Activated CD4-positive, alpha-beta T cell treated with anti-CD3 and anti-CD28 coated beads for 36 hours (primary cell): ENCODE data around the gene ZBED3. TPM values are rescaled to one million over a fixed set of nuclear protein-coding genes. Genes with fewer than 3 reads are reported as not detected.
A peak's percentile ranks its signal among the peaks of the same experiment; 100 is the strongest.
"Not testable (repeated sequence)": the region's sequence is repeated elsewhere in the genome, so short reads cannot be mapped to it uniquely, and the experiment has no call there.

Experiments
- ATAC-seq: fragments of 200-7000 bp; cut with Tn5 transposase; one replicate; pipeline ENCODE4 v1.10.0; 2021; ENCODE audit warnings: mild to moderate bottlenecking, moderate library complexity
- CTCF ChIA-PET: fragments of 350-600 bp; sonication (Branson Sonifier 250); formaldehyde crosslinking; loops from one replicate; lab custom pipeline; 2021; ENCODE audit warnings: antibody characterized with exemption; lab: Charles Lee
- POLR2A ChIA-PET: fragments of 350-600 bp; sonication (Branson Sonifier 250); formaldehyde crosslinking; loops from one replicate; lab custom pipeline; 2021; ENCODE audit warnings: antibody characterized with exemption, inconsistent platforms; lab: Charles Lee
- DNase-seq: peaks from one replicate; pipeline ENCODE4 v3.0.0-alpha.2; 2020
- H3K27ac Mint-ChIP-seq: one replicate; pipeline ENCODE4 v1.8.0; 2021; ENCODE audit warnings: mixed read lengths
- H3K27me3 Mint-ChIP-seq: one replicate; pipeline ENCODE4 v1.8.0; 2021; ENCODE audit warnings: mixed read lengths
- H3K36me3 Mint-ChIP-seq: one replicate; pipeline ENCODE4 v1.8.0; 2021; ENCODE audit warnings: low read depth, mixed read lengths
- H3K4me1 Mint-ChIP-seq: one replicate; pipeline ENCODE4 v1.8.0; 2021; ENCODE audit warnings: mixed read lengths
- H3K4me3 Mint-ChIP-seq: one replicate; pipeline ENCODE4 v1.8.0; 2021; ENCODE audit warnings: mild to moderate bottlenecking, moderate library complexity, mixed read lengths
- H3K9me3 Mint-ChIP-seq: one replicate; pipeline ENCODE4 v1.8.0; 2021; ENCODE audit warnings: low read depth, mixed read lengths
- intact Hi-C, 2 experiments: fragments of 100-400 bp; cut with DNase I in 1 of 2; cut with micrococcal nuclease in 1 of 2; formaldehyde crosslinking; loops; one replicate each; pipeline versions ENCODE4 v1.14.2 to v1.15.1; 2022 to 2024; cut with DNase I, micrococcal nuclease
- total RNA-seq, 2 experiments: library from RNA; stranded (reverse); gene quantifications; one replicate each; pipeline ENCODE4 v1.2.3, GENCODE V29; 2021

The ZBED3 gene, protein sequence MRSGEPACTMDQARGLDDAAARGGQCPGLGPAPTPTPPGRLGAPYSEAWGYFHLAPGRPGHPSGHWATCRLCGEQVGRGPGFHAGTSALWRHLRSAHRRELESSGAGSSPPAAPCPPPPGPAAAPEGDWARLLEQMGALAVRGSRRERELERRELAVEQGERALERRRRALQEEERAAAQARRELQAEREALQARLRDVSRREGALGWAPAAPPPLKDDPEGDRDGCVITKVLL
- 1 to 10 TPM; 2.2 to 2.9 TPM for total RNA-seq

GRCh38 chr5:77086689-77087483, at the start of gene ZBED3:
Gene ZBED3 (minus strand): TSS chr5:77087285. CDS start chr5:77077878, 9,407 bp downstream.
- Mint-ChIP-seq H3K9me3 (no peaks in the 10 kb centered on the region), H3K27me3 (peaks cover 2% of the 10 kb centered on the region), H3K4me1 (peaks cover 14% of the 10 kb centered on the region), H3K27ac (peak within 1 kb of the TSS; percentile 91), H3K4me3 (peak within 1 kb of the TSS; percentile 85), H3K36me3 (peaks cover 9% of the 10 kb centered on the region)
- ChIA-PET CTCF (interaction anchor here (1.2 to 4.5 kb wide), 4 partner anchors 10 to 219 kb away, joined by 3 to 33 read pairs (median 7); partner anchors contain the start of gene AGGF1), POLR2A (no interaction called here)
- peak; percentile 76 for ATAC-seq
- intact Hi-C loops: loop anchor here (2.0 to 5.0 kb wide), 4 partner anchors 55 to 405 kb away; partner anchors contain the start of genes AGGF1 (in 2 of the 2) and WDR41 (in 1 of the 2)
- peak; percentile 73 for DNase-seq

DNA sequence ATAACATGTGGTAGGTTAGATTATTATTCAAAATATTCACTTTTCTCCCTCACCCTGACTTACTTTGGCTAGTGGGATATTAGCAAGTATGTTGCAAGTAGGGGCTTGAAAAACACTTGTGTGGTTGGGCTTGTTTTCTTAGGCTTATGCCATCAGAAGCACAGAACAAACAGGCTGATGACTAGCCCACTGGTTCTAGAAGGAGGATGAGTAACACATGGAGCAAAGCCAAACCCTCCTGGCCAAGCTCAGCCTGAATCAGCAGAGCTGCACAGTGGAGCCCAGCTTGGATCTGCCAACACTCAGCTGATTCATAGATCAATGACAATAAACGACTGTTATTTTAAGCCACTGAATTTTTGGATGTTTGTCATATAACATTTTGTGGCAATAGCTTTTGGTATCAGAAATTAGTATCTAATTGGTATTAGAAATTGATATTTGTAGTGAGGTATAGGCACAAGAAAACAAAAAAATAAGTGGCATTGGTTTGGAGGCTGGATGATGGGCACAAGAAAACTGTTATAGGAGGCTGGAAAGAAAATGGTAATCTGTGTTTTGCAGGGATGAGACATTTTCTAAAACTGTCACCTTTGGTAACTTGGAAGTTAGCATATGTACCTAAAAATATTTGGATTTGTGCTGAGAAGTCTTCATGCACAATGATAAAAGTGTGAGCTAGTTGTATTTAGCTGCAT, 46.1 kb upstream of the ZBED3 start:
- no peaks in the 10 kb centered on the region for H3K36me3 Mint-ChIP-seq
- H3K27me3 Mint-ChIP-seq: no peaks in the 10 kb centered on the region
- H3K4me3 Mint-ChIP-seq: no peak overlapping the region
- H3K4me1 Mint-ChIP-seq: no peaks in the 10 kb centered on the region
- ATAC-seq (no peak), DNase-seq (no peak)
- POLR2A ChIA-PET: no interaction called here
- no peak overlapping the region for H3K27ac Mint-ChIP-seq
- intact Hi-C loops: no loop called here
- CTCF ChIA-PET: interaction anchor here (0.6 to 5.1 kb wide), 2 partner anchors 11 to 389 kb away, joined by 3 to 26 read pairs; no protein-coding TSS in a partner anchor
- no peaks in the 10 kb centered on the region for H3K9me3 Mint-ChIP-seq

DNA sequence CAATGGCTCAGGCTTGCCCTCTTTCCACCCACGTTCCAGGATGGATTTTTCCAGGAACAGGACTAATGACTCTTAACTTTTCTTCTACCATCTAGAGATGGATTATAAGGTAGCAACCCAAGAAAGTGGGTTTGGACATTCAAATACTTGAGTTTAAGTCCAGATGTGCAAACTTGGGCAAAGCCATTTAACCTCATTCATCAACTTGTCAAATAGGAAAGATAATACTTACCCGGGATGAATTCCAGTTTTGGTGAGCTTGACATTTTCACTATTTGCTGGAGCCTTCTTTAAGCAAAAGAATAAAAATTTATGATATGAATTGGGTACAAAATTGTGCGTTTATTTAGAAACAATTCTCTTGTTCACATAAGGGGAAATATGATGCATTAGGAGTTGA, 44.3 kb upstream of the ZBED3 start:
- ATAC-seq (no peak), DNase-seq (no peak)
- H3K36me3 Mint-ChIP-seq: no peaks in the 10 kb centered on the region
- intact Hi-C loops: no loop called here
- H3K4me3 Mint-ChIP-seq: no peak overlapping the region
- no peaks in the 10 kb centered on the region for H3K27me3 Mint-ChIP-seq
- ChIA-PET POLR2A (no interaction called here), CTCF (interaction anchor here (5.1 kb wide), 1 partner anchor 13 kb away, joined by 26 read pairs; no protein-coding TSS in a partner anchor)
- no peak overlapping the region for H3K27ac Mint-ChIP-seq
- no peaks in the 10 kb centered on the region for H3K4me1 Mint-ChIP-seq
- H3K9me3 Mint-ChIP-seq: no peaks in the 10 kb centered on the region

DNA sequence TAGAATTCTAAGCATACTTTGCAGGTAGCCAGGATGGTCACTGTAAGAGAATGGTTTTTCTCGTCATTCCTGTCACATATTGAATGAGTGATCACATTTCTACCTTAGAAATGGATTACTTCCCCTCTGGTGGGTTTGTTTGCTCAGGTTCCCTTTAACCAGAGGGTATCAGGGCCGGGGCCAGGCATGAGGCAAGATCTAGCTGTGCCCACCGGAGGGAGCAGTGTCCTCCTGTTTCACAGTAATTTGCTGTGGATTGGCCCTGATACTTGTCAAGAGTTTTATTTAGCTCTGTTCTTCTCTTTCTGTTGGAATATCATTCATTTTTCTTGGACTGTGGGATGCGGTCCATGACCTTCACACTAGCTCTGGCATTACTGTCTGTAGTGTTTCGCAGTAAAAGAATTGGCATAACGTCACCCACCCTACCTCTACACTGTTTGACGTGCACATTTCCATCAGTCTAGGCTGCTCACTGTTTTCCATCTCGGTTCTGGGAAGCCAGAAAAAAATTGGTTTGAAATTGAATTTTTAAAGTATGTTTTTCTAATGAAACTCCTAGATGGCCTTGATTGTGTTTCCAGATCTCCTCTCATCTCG, 42.4 kb upstream of the ZBED3 start:
- CTCF ChIA-PET: interaction anchor here (0.7 to 1.1 kb wide), 6 partner anchors 7 to 1076 kb away, joined by 3 read pairs; no protein-coding TSS in a partner anchor
- peak; percentile 58 for DNase-seq
- Mint-ChIP-seq H3K27ac (no peak overlapping the region), H3K4me1 (no peaks in the 10 kb centered on the region), H3K36me3 (no peaks in the 10 kb centered on the region), H3K27me3 (no peaks in the 10 kb centered on the region), H3K4me3 (no peak overlapping the region), H3K9me3 (no peaks in the 10 kb centered on the region)
- no peak for ATAC-seq
- intact Hi-C loops: no loop called here
- POLR2A ChIA-PET: no interaction called here

DNA sequence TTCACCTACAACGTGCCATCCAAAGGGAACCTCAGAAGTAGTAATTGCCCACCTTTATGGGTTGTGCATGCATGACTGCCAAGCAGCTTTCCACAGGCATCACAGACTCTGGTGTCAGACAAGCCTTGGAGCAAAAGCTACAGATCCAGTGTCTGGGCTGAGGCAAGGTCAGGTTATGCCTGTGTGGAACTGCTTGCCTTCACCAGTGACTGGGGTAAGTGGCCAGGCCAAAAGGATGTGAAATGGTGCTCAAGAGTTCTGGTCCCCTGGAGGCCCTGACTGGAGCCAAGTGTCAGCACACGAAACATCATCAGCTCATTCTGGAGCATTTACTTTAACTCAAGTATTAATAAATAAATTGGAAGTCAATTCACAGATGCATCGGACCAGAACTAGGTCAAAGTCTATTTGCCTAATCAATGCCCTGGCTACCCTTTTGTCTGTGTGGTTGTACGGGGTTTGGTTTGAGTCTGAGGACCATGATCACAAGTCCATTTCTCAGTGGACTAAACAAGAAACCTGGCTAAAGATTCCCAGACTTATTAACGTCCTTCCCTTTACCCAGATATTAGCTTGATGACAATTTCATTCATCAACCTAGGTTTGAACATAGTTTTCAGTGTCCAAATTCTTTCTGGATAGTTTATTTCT, 41.5 kb upstream of the ZBED3 start:
- Mint-ChIP-seq H3K27ac (no peak overlapping the region), H3K9me3 (no peaks in the 10 kb centered on the region), H3K36me3 (no peaks in the 10 kb centered on the region), H3K4me1 (no peaks in the 10 kb centered on the region), H3K27me3 (no peaks in the 10 kb centered on the region), H3K4me3 (no peak overlapping the region)
- intact Hi-C loops: no loop called here
- ChIA-PET CTCF (interaction anchor here (0.7 to 1.1 kb wide), 4 partner anchors 14 to 1077 kb away, joined by 3 read pairs; no protein-coding TSS in a partner anchor), POLR2A (no interaction called here)
- DNase-seq (no peak), ATAC-seq (no peak)

DNA sequence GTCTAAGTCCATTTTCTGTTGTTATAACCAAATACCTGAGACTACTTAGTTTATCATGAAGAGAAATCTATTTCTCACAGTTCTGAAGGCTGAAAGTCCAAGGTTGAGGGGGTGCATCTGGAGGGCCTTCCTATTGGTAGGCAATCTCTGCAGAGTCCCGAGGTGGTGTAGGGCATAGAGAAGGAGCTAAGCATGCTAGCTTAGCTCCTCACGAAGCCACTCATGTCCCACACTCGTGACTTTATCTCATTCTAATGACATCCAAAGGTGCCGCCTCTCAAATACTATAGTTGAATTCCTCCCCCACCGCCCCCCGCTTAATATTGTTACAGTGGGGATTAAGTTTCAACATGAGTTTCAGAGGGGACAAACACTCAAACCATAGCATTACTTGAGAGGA, 36.0 kb upstream of the ZBED3 start:
- H3K36me3 Mint-ChIP-seq: no peaks in the 10 kb centered on the region
- intact Hi-C loops: no loop called here
- H3K9me3 Mint-ChIP-seq: no peaks in the 10 kb centered on the region
- ATAC-seq: no peak
- ChIA-PET POLR2A (no interaction called here), CTCF (interaction anchor here (1.2 to 1.5 kb wide), 2 partner anchors 17 to 22 kb away, joined by 3 read pairs; no protein-coding TSS in a partner anchor)
- H3K27me3 Mint-ChIP-seq: no peaks in the 10 kb centered on the region
- no peak overlapping the region for H3K27ac Mint-ChIP-seq
- H3K4me3 Mint-ChIP-seq: no peak overlapping the region
- H3K4me1 Mint-ChIP-seq: no peaks in the 10 kb centered on the region
- DNase-seq: no peak

- Mint-ChIP-seq H3K27ac (no peak overlapping the region), H3K4me3 (no peak overlapping the region), H3K36me3 (no peaks in the 10 kb centered on the region), H3K4me1 (no peaks in the 10 kb centered on the region), H3K27me3 (peaks cover under 1% of the 10 kb centered on the region), H3K9me3 (no peaks in the 10 kb centered on the region)
- POLR2A ChIA-PET: no interaction called here
- intact Hi-C loops: no loop called here
- ATAC-seq (no peak), DNase-seq (no peak)
- CTCF ChIA-PET: no interaction called here
Measured at GRCh38 chr5:77120706-77121105, 33.6 kb upstream of the ZBED3 start.

- Mint-ChIP-seq H3K36me3 (no peaks in the 10 kb centered on the region), H3K27me3 (peaks cover 6% of the 10 kb centered on the region), H3K4me1 (no peaks in the 10 kb centered on the region), H3K9me3 (no peaks in the 10 kb centered on the region), H3K27ac (no peak overlapping the region), H3K4me3 (no peak overlapping the region)
- ATAC-seq: no peak
- CTCF ChIA-PET: no interaction called here
- no peak for DNase-seq
- POLR2A ChIA-PET: no interaction called here
- intact Hi-C loops: no loop called here
Measured at GRCh38 chr5:77120086-77120485, 33.0 kb upstream of the ZBED3 start.

DNA sequence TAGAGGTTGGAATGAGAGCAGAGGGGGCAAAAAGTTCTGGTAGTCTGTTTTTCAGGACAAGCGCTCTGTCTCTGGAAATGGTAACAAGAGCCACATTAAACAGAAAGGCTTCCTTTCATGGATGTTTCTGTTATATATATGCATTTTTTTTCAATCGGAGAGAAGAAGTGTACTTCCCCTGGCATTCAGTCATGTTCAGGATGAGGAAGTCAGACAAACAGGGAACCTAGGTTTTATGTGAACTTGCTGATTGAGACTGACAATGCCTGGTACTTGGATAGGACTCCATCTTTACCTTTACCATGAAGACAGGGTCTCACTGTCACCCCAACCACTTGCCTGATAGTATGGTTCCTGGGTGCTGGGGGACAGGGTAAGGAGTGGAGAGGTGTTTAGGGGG, 30.1 kb upstream of the ZBED3 start:
- intact Hi-C loops: no loop called here
- ChIA-PET CTCF (no interaction called here), POLR2A (no interaction called here)
- H3K27ac Mint-ChIP-seq: no peak overlapping the region
- H3K9me3 Mint-ChIP-seq: peaks cover 2% of the 10 kb centered on the region
- no peak overlapping the region for H3K4me3 Mint-ChIP-seq
- no peaks in the 10 kb centered on the region for H3K36me3 Mint-ChIP-seq
- DNase-seq: no peak
- ATAC-seq: no peak
- H3K27me3 Mint-ChIP-seq: peaks cover 10% of the 10 kb centered on the region
- no peaks in the 10 kb centered on the region for H3K4me1 Mint-ChIP-seq

- H3K36me3 Mint-ChIP-seq, H3K27ac Mint-ChIP-seq, DNase-seq, CTCF ChIA-PET, H3K4me3 Mint-ChIP-seq, H3K9me3 Mint-ChIP-seq, POLR2A ChIA-PET, H3K4me1 Mint-ChIP-seq, H3K27me3 Mint-ChIP-seq, ATAC-seq, intact Hi-C loops: not testable (repeated sequence)
Measured at GRCh38 chr5:77107035-77107434, 19.9 kb upstream of the ZBED3 start.
